Adrenal gland (tissue), 12 donors: Measurements from ENCODE around the gene OSBPL10. TPM values are rescaled to one million over a fixed set of nuclear protein-coding genes. Genes with fewer than 3 reads are reported as not detected.

ENCODE experiments used
- DNase-seq, 7 donors: peaks; one replicate each; pipeline ENCODE4 v3.0.0-alpha.2; 2019 to 2020
- H3K27ac ChIP-seq, 5 donors: fragments of 200-600 bp; sonication (generic) in 4 of 5; 1 replicate in 3 of 5; 2 replicates in 2 of 5; pipeline versions ENCODE4 v1.5.1 to v1.8.0; 2016 to 2020; ENCODE audit warnings: mild to moderate bottlenecking in 1 of 5
- H3K27me3 ChIP-seq: fragments of 200-600 bp; 2 replicates; pipeline ENCODE4 v1.8.0; 2021
- H3K36me3 ChIP-seq, 2 donors: fragments of 200-600 bp; replicated peaks in 1 of 2; 1 replicate in 1 of 2; 2 replicates in 1 of 2; pipeline versions ENCODE4 v1.5.1 to v1.8.0; 2018 to 2022
- H3K4me1 ChIP-seq, 2 donors: fragments of 200-600 bp; replicated peaks in 1 of 2; 1 replicate in 1 of 2; 2 replicates in 1 of 2; pipeline versions ENCODE4 v1.5.1 to v1.8.0; 2018 to 2021
- H3K4me3 ChIP-seq, 4 donors: fragments of 200-600 bp; sonication (generic) in 3 of 4; one replicate each; pipeline ENCODE4 v1.5.1; 2016 to 2018
- H3K9me3 ChIP-seq, 3 donors: fragments of 200-600 bp; sonication (generic) in 1 of 3; replicated peaks in 1 of 3; 1 replicate in 2 of 3; 2 replicates in 1 of 3; pipeline versions ENCODE4 v1.5.1 to v1.8.0; 2016 to 2021
- CTCF ChIP-seq, 6 experiments: fragments of 450-650 bp in 4 of 6; fragments of 200-600 bp in 2 of 6; sonication (generic) in 1 of 6; IDR thresholded peaks; 1 replicate in 5 of 6; 2 replicates in 1 of 6; pipeline versions ENCODE4 v1.5.1 to v1.8.0; 2016 to 2021; ENCODE audit warnings: antibody characterized with exemption in 6 of 6, mild to moderate bottlenecking in 2 of 6, moderate library complexity in 1 of 6
- POLR2A ChIP-seq, 2 donors: fragments of 450-650 bp; IDR thresholded peaks; one replicate each; pipeline ENCODE4 v1.6.1; 2017; ENCODE audit warnings: antibody characterized with exemption in 2 of 2, mild to moderate bottlenecking in 2 of 2, moderate library complexity in 1 of 2
- WGBS, 4 donors: extraction: QIAGEN DNeasy Blood & Tissue Kit in 2 of 4; methylation state at CpG; one replicate each; pipeline versions ENCODE4 v1.1.5 to v1.1.7; 2013 to 2017; 5-methylcytosine and 5-hydroxymethylcytosine counted together
- intact Hi-C, 2 donors: fragments of 100-400 bp; cut with DNase I; formaldehyde crosslinking; loops; one replicate each; pipeline versions ENCODE4 v1.14.1 to v1.15.0; 2022 to 2023
- polyA plus RNA-seq, 3 donors: library from polyadenylated mRNA; stranded (reverse); fragments of 200-250 nt in 2 of 3; fragments of 350-450 nt in 1 of 3; fragmentation: Illumina TruSeq in 1 of 3; extraction: RNeasy Lipid Tissue Mini Kit (QIAGEN cat#74804) in 1 of 3; gene quantifications; one replicate each; pipeline ENCODE4 v1.2.3, GENCODE V29; 2013 to 2014
- total RNA-seq, 9 donors: library from RNA; depleted of rRNA in 4 of 9; stranded (reverse); fragments of >200 nt in 4 of 9; fragments of 120-200 nt in 1 of 9; fragmentation: NEBNext Ultra II Directional in 1 of 9; extraction: Animal tissue kit (Norgen Biotek cat#: 25700) in 1 of 9; gene quantifications; one replicate each; pipeline versions ENCODE4 v1.1.0 to v1.2.4, GENCODE V29; 2013 to 2023
- donor health status: healthy with polysubstance abuse.
- donor health status: Bipolar disorder and iron deficiency.
- donor health status: DM: yes; HTN: yes; CAD: no.
- donor health status: DM: no; HTN: no; CAD: no.
- donor health status: DM: no; HTN: no; CAD: no.
- donor health status: DM: yes; HTN: yes; CAD: no.

The OSBPL10 gene
- total and polyA plus RNA-seq, 12 donors: 2.0 to 55.6 (median 9.4) TPM

GRCh38 chr3:32002561-32003368 lies 21.7 kb upstream of the OSBPL10 start:
- TF ChIP-seq CTCF (IDR thresholded peaks at IDR 0.05) (no peak), POLR2A (IDR thresholded peaks at IDR 0.05) (no peak)
- no peak overlapping the region for H3K4me3 ChIP-seq

GRCh38 chr3:32000877-32001276 lies 19.8 kb upstream of the OSBPL10 start:
- H3K4me1 ChIP-seq: no peaks in the 10 kb centered on the region
- H3K4me3 ChIP-seq: no peak overlapping the region
- 90 to 94% (median 93%) methylated on average over 2 to 3 of the region's 3 CpGs for WGBS, 4 donors
- no peak overlapping the region for H3K27ac ChIP-seq
- H3K9me3 ChIP-seq: no peaks in the 10 kb centered on the region
- intact Hi-C loops: no loop called here
- no peaks in the 10 kb centered on the region for H3K27me3 ChIP-seq
- no peak for TF ChIP-seq POLR2A (IDR thresholded peaks at IDR 0.05)
- TF ChIP-seq CTCF (IDR thresholded peaks at IDR 0.05): no peak
- no peaks in the 10 kb centered on the region for H3K36me3 ChIP-seq
- DNase-seq: no peak

More at GRCh38 chr3:32002561-32003368, 21.7 kb upstream of the OSBPL10 start:
- Histone ChIP-seq H3K9me3 (no peaks in the 10 kb centered on the region), H3K27ac (no peak overlapping the region), H3K36me3 (no peaks in the 10 kb centered on the region), H3K27me3 (no peaks in the 10 kb centered on the region), H3K4me1 (no peaks in the 10 kb centered on the region)
- 62 to 67% (median 65%) methylated on average over 6 of the region's 6 CpGs for WGBS, 4 donors
- no peak for DNase-seq
- intact Hi-C loops: no loop called here

GRCh38 chr3:31999907-32000439 lies 18.9 kb upstream of the OSBPL10 start:
- Histone ChIP-seq H3K27ac (no peak overlapping the region), H3K9me3 (no peaks in the 10 kb centered on the region), H3K36me3 (no peaks in the 10 kb centered on the region), H3K4me3 (no peak overlapping the region), H3K4me1 (no peaks in the 10 kb centered on the region), H3K27me3 (no peaks in the 10 kb centered on the region)
- no peak for DNase-seq
- 85 to 87% (median 86%) methylated on average over 7 of the region's 7 CpGs for WGBS, 4 donors
- TF ChIP-seq CTCF (IDR thresholded peaks at IDR 0.05) (no peak), POLR2A (IDR thresholded peaks at IDR 0.05) (no peak)
- intact Hi-C loops: no loop called here

GRCh38 chr3:31997500-31997899 lies 16.4 kb upstream of the OSBPL10 start:
- H3K4me3 ChIP-seq: no peak overlapping the region
- H3K4me1 ChIP-seq: no peaks in the 10 kb centered on the region
- no peak overlapping the region for H3K27ac ChIP-seq
- no peaks in the 10 kb centered on the region for H3K27me3 ChIP-seq
- intact Hi-C loops: no loop called here
- TF ChIP-seq CTCF (IDR thresholded peaks at IDR 0.05): no peak
- no peak for DNase-seq
- no peaks in the 10 kb centered on the region for H3K36me3 ChIP-seq
- H3K9me3 ChIP-seq: no peaks in the 10 kb centered on the region
- WGBS, 4 donors: 65 to 80% (median 69%) methylated on average over 6 of the region's 6 CpGs
